Activated naive CD4-positive, alpha-beta T cell treated with Interleukin-2 at 50 U/mL for 16 hours (primary cell): ENCODE data around the gene CLSTN1.
A peak's percentile ranks its signal among the peaks of the same experiment; 100 is the strongest.

Experiments used
- DNase-seq: peaks from one replicate; pipeline ENCODE4 v3.0.0-alpha.2; 2020

CLSTN1 gene

GRCh38 chr1:9850442-9851162, 26.8 kb upstream of the CLSTN1 start:
- DNase-seq: no peak

- DNase-seq: no peak
Observed at GRCh38 chr1:9849691-9850441, 26.1 kb upstream of the CLSTN1 start.

DNA sequence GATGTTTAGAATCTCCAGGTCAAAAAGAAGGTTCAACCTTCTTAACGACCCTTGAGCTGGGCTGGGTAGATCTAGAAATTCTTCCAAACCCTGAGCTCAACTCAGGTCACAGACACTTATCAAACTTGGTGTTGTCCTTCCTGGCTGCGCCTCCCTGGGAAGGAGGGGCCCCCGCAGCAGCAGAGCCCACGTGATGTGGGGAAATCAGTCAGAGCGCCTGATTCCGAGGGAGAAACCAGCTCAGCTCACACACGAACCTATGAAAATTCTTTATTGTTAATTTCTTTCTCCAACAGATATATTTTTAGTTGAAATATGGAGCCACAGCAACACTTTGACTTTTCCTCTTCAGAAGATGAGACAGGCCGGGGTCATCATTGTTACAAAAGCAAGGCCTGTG, 24.3 kb upstream of the CLSTN1 start:
- no peak for DNase-seq

DNA sequence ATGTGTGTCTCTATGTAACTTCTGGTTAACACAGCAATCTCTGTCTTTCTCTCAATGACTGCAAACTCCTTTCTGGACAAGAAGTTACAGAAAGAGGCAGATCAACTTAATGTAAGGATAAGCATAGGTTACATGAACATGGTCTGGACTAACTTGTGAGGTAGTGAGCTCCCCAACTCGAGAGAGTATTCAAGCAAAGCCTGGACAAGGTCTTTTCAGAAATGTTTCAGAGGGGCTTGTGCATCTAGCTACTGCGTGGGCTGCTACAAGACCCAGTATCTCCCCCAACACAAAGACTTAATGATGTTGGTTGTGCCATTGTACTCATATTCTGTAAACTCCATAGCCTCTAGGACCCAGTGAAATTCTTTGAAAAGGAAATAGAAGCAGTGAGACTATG, 23.5 kb upstream of the CLSTN1 start:
- DNase-seq: no peak

DNA sequence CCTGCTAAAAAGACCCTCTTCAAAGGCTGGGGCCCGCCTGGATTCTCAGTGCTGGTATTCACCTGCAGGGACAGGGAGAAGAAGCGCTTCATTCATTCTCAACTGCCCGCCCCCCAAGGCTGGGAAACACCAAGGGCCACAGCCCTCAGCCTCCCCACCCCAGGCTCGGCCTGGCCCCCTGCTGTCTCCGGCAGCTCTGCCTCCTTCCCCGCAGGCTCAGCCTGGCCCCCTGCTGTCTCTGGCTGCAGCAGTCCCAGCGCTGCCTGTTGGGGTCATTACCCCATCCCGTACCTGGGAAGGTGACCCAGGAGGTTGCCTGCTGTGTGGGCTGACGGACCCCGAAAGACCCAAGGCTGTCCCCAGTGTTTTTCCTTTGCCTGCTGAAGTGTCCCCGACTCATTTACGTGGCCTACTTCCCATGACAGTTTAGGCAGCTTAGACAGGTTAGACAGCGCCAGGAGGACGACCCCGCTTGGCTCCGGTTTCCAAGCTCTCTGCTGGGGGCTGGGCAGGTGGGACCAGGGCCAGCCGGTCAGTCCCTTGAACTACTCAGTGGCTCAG, 22.9 kb upstream of the CLSTN1 start:
- no peak for DNase-seq

DNA sequence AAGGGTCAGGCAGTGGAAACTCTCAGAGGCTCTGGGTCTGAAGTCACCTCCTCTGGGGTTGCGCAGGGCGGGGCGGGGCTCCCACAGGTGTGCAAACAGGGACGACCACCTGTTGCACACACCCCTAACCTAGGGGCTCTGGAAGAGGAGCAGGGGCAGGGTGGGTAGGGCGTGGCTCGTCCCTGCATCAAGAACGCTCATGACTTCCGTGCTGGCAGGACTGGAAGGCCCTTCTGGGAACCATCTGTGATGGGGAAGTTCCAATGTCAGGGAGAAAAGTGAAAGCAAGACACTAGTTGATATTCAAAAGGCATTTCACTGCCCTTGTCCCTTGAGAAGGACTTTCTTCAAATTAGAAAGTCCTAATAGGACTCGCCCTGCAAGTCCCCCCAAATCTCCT, 22.1 kb upstream of the CLSTN1 start:
- no peak for DNase-seq

DNA sequence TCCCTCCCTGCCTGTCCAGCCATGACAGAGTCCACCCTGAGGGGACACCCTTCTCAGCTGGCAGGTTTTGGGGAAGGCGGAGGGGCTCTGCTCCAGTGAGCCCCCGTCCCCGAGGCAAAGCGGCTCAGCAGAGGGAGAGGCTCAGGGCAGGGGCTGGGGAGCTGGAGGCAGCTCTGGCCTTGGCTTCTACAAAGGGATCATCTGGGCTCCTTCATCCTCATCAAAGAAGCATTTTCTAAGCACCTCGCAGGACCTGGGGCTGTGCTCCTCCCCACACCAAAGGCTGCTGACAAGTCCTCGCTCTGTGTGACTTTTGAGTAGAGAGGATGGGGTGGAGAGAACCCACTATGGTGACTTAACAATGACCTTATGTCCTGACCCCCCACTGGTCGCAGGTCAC, 21.0 kb upstream of the CLSTN1 start:
- no peak for DNase-seq

DNA sequence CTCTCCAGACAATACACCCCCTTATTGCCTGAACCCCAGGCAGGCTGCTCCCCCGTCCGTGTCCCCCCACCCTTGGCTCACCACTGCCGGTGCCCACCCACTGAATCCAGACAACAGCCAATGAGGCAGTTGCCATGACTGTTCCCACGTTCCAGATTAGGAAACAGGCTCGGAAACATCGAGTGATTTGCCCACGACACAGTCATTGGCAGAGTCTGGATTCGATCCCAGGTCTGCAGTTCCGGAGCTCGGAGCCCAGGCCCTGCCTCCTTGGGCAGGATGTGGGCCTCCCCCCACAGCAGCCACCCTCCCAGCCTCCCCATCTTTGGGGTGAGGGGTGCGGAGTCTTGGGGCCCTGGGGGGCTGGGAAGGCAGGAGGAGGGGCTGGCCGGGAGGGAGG, 20.3 kb upstream of the CLSTN1 start:
- DNase-seq: no peak

DNA sequence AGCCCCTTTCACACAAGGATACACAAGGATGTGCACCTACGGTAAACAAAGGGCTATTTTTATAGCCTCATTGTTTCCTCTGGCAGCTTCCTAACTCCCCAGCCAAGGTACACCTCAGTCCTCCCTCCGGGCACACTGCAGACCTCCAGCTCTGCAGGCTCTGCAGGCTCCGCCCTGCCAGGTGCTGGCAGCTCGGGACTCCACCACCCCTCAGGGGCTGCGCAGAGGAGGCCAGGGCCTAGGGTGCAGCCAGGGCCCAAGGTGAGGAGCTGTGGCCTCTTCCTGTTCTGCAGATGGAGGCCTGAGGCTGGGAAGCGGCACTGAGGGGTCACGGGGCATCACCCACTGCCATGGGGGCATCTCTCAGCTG, 19.8 kb upstream of the CLSTN1 start:
- DNase-seq: no peak

DNA sequence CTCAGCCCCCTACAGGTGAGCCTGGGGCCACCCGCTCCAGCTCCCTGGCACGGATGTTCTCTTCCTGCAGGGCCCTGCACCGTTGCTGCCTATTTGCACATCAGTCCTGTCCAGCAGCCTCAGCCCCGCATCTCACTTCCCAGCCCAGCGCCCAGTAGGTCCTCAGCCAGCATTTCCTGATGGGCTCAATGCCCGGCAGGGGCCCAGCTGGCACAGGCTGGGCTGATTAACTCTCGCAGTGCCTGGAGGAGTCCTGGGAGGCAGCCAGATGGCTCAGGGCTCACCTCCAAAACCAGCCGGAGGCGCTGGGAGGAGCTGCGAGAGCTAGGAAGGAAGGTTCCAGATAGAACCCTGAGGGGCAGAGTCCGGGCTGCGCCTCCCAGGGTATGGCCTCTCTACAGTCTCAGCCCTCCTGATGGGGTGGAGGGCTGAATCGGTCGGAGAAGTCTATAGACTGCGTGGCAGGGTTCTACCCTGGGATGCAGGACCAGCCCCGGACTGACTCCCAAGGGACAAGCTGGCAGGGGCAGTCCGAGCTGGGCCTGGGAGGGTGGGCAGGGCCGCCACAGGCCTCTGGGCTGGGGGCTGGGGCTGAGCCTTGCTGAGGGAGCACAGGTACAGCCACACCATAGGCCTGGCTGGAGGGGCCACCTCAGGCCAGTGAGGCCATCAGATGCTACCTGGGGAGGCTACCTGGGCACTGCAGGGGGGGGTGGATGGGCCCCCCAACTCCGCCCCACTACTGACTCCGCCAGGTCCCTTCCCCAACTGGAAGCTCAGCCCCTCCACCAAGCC, 19.2 kb upstream of the CLSTN1 start:
- no peak for DNase-seq

DNA sequence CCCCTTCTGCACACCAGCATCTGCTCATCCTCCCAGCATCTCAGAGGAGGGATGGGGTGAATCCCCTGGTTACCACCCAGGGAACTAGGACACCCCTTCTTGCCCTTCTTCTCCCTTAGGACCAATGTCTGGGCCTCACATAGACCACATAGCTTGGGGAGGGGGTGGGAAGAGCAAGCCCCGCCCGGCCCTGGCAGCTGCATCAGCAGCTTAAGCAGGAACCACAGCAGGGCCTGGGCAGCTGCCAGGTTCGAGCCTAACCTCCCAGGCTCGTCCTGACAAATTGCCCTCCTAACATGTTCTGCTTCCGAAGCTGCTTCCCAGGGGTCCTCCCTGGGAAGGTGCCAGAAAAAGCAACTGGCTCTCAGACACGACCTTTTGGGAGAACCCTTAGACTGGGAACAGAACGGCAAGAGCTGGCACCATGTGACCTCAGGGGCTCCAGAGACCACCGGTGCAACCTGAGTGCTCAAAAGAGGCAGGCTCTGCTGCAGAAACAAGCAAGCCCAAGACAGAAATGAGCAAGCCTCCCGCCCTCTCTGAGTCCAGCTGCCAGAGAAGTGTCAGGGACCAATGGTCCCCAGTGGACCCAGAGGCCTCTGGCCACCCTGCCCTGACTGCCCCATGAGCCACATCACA, 18.4 kb upstream of the CLSTN1 start:
- no peak for DNase-seq

- no peak for DNase-seq
Observed at GRCh38 chr1:9841460-9841859, 17.7 kb upstream of the CLSTN1 start.

- DNase-seq: no peak
Observed at GRCh38 chr1:9840176-9840575, 16.4 kb upstream of the CLSTN1 start.

DNA sequence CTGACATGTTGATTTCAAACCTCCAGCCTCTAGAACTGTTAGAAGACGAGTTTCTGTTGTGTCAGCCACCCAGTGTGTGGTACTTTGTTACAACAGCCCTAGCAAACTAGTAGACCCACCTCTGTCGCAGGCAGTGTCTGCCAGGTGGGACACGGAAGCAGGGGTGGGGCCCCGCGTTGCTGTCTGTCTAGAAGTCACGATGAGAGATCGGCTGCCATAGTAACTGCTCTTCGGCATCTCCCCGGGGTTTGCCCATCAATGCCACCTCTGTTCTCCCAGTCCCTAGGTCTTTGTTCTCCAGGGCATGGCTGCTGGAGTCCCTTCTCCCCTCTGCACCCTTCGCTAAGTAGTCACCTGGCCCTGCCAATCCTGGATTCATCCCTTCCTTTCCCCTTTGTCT, 15.2 kb upstream of the CLSTN1 start:
- DNase-seq: no peak

- DNase-seq: no peak
Observed at GRCh38 chr1:9836632-9836960, 12.8 kb upstream of the CLSTN1 start.

DNA sequence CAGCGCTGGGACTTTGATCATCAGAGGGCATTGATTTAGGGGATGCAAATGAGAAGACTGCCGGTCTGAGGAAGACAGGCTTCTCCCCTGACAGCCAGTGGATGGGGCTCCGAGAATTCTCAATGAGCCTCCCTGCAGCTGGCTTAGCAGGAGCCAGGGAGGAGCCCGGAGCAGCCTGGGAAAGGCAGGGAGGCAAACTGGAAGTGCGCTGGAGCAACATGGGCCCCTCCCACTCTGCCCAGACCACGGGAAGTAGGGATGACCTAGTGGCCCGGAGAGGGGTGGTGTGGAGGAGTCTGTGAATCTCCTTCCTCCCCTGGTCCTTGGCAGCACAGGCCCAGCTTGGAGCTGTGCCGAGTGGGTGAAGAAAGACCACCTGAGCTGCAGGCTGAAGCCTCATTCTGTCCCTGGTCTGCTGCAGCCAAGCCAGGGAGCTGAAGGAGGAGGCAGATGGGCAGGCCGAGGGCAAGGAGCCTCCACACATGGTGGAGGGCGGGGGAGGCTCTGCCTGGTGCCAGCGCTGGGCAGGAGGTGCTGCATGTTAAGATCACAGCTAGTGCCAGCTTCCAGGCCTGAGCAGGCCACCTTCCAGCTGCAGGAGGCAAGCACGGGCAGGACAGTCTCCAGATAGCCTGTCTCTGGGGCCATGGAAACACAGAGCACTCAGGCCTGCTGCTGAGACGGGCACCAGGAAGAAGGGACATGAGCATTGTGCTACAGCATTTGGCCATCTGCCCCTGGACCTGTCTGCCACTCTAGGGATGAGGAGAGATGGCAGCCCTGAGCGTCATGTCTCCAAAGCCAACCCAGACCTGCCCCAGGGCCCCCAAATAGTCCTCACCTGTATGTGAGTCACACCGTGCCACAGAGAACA, 12.2 kb upstream of the CLSTN1 start:
- DNase-seq: no peak

- no peak for DNase-seq
Observed at GRCh38 chr1:9835404-9835757, 11.6 kb upstream of the CLSTN1 start.

DNA sequence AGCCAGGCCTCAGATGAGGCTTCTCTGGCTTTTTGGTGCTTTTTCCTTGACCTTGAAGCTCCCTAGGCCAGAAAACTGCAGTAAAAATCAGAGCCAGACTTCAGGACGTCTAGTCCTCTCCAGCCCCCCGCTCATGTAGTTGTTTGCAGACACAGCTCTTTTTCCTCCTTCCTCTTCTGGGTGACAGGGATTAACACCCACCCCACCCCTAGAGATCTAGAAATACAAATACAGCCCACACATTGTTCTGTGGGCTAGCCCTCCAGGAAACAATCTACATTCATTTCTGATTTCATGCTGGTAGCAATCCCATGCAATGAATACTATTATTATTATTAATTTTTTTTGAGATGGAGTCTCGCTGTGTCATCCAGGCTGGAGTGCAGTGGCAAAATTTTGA, 9.9 kb upstream of the CLSTN1 start:
- no peak for DNase-seq

GRCh38 chr1:9827558-9828185, 3.9 kb upstream of the CLSTN1 start:
- peak; percentile 9 for DNase-seq

DNA sequence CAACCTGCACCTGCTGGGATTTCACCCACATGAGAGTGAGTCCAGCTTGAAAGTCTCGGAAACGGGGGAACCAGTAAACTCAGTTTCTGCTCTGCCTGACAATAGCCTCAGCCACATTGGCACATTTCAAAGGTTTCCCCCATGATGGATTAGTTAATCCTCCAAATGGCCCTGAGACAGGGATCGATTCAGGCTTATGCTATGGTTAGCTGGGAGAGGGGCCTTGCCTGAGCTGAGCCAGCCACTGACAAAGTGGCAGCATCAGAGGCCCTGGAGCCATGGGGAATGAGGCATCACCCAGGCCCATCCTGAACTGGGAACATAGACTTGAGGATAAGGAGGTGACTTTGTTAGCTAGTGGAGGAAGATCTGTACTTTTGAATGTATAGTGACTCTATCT, 2.9 kb upstream of the CLSTN1 start:
- DNase-seq: no peak

GRCh38 chr1:9826087-9826486, 2.3 kb upstream of the CLSTN1 start:
- no peak for DNase-seq
